ENCODE results near the gene ZNF483.
A peak's percentile ranks its signal among the peaks of the same experiment; 100 is the strongest.
"Not testable (repeated sequence)": the region's sequence is repeated elsewhere in the genome, so short reads cannot be mapped to it uniquely, and the experiment has no call there.

ZNF483 gene

GRCh38 chr9:111525056-111525977 is at the start of gene ZNF483:
Gene ZNF483 (plus strand): TSS chr9:111525179. CDS start chr9:111527396, 2,217 bp downstream.
- H3K27me3 ChIP-seq (ENCODE audit: control insufficient read depth in 5 of 5, insufficient read depth in 4 of 5, low read length in 5 of 5): peaks cover 0 to 5% (median 0%) of the 10 kb centered on the region in 5 donors
- H3K36me3 ChIP-seq (ENCODE audit: control insufficient read depth in 5 of 5, insufficient read depth in 5 of 5, low read length in 5 of 5): no peaks in the 10 kb centered on the region
- no peak within 1 kb of the TSS for H3K27ac ChIP-seq (ENCODE audit: low read depth, low read length)
- H3K4me1 ChIP-seq (ENCODE audit: control insufficient read depth in 5 of 5, insufficient read depth in 5 of 5, low read length in 5 of 5): peaks cover 0 to 18% (median 17%) of the 10 kb centered on the region in 5 donors
- no peaks in the 10 kb centered on the region for H3K9me3 ChIP-seq (ENCODE audit: control insufficient read depth in 5 of 5, low read length in 5 of 5)
- H3K4me3 ChIP-seq (ENCODE audit: low read depth in 1 of 5, low read length in 5 of 5): peak within 1 kb of the TSS; percentile 90 to 99 (median 92)
- H3K9ac ChIP-seq (ENCODE audit: low read length in 5 of 5): peak within 1 kb of the TSS; percentile 38 to 72 (median 69)

GRCh38 chr9:111475195-111475594 is 49.8 kb upstream of the ZNF483 start:
- Histone ChIP-seq H3K27me3 (ENCODE audit: control insufficient read depth in 5 of 5, insufficient read depth in 4 of 5, low read length in 5 of 5) (no peaks in the 10 kb centered on the region), H3K36me3 (ENCODE audit: control insufficient read depth in 5 of 5, insufficient read depth in 5 of 5, low read length in 5 of 5) (no peaks in the 10 kb centered on the region), H3K27ac (ENCODE audit: low read depth, low read length) (no peak overlapping the region), H3K9ac (ENCODE audit: low read length in 5 of 5) (no peak overlapping the region), H3K4me3 (ENCODE audit: low read depth in 1 of 5, low read length in 5 of 5) (no peak overlapping the region), H3K9me3 (ENCODE audit: control insufficient read depth in 5 of 5, low read length in 5 of 5) (no peaks in the 10 kb centered on the region), H3K4me1 (ENCODE audit: control insufficient read depth in 5 of 5, insufficient read depth in 5 of 5, low read length in 5 of 5) (peaks cover 3 to 51% (median 23%) of the 10 kb centered on the region in 5 donors)

- H3K4me1 ChIP-seq (ENCODE audit: control insufficient read depth in 5 of 5, insufficient read depth in 5 of 5, low read length in 5 of 5): peaks cover 0 to 45% (median 27%) of the 10 kb centered on the region in 5 donors
- no peak overlapping the region for H3K4me3 ChIP-seq (ENCODE audit: low read depth in 1 of 5, low read length in 5 of 5)
These were observed 47.3 kb upstream of the ZNF483 start for GRCh38 chr9:111477677-111478076.

GRCh38 chr9:111481885-111482636 is 42.9 kb upstream of the ZNF483 start:
- H3K27me3 ChIP-seq (ENCODE audit: control insufficient read depth in 5 of 5, insufficient read depth in 4 of 5, low read length in 5 of 5): no peaks in the 10 kb centered on the region
- H3K27ac ChIP-seq (ENCODE audit: low read depth, low read length): peak overlapping the region; percentile 98
- no peaks in the 10 kb centered on the region for H3K9me3 ChIP-seq (ENCODE audit: control insufficient read depth in 5 of 5, low read length in 5 of 5)
- peak overlapping the region; percentile 79 to 97 (median 93) for H3K4me3 ChIP-seq (ENCODE audit: low read depth in 1 of 5, low read length in 5 of 5)
- peak overlapping the region; percentile 48 to 99 (median 96) for H3K9ac ChIP-seq (ENCODE audit: low read length in 5 of 5)
- no peaks in the 10 kb centered on the region for H3K36me3 ChIP-seq (ENCODE audit: control insufficient read depth in 5 of 5, insufficient read depth in 5 of 5, low read length in 5 of 5)
- H3K4me1 ChIP-seq (ENCODE audit: control insufficient read depth in 5 of 5, insufficient read depth in 5 of 5, low read length in 5 of 5): peaks cover 0 to 28% (median 19%) of the 10 kb centered on the region in 5 donors

More at GRCh38 chr9:111477677-111478076, 47.3 kb upstream of the ZNF483 start:
- H3K9me3 ChIP-seq (ENCODE audit: control insufficient read depth in 5 of 5, low read length in 5 of 5): no peaks in the 10 kb centered on the region
- H3K36me3 ChIP-seq (ENCODE audit: control insufficient read depth in 5 of 5, insufficient read depth in 5 of 5, low read length in 5 of 5): no peaks in the 10 kb centered on the region
- H3K27me3 ChIP-seq (ENCODE audit: control insufficient read depth in 5 of 5, insufficient read depth in 4 of 5, low read length in 5 of 5): no peaks in the 10 kb centered on the region
- H3K27ac ChIP-seq (ENCODE audit: low read depth, low read length): no peak overlapping the region
- H3K9ac ChIP-seq (ENCODE audit: low read length in 5 of 5): no peak overlapping the region

- Histone ChIP-seq H3K36me3 (ENCODE audit: control insufficient read depth in 5 of 5, insufficient read depth in 5 of 5, low read length in 5 of 5) (no peaks in the 10 kb centered on the region), H3K27ac (ENCODE audit: low read depth, low read length) (peak overlapping the region; percentile 98), H3K9ac (ENCODE audit: low read length in 5 of 5) (peak overlapping the region; percentile 56 to 99 (median 96)), H3K9me3 (ENCODE audit: control insufficient read depth in 5 of 5, low read length in 5 of 5) (no peaks in the 10 kb centered on the region), H3K4me1 (ENCODE audit: control insufficient read depth in 5 of 5, insufficient read depth in 5 of 5, low read length in 5 of 5) (peaks cover 0 to 22% (median 17%) of the 10 kb centered on the region in 5 donors), H3K4me3 (ENCODE audit: low read depth in 1 of 5, low read length in 5 of 5) (peak overlapping the region; percentile 79 to 97 (median 93)), H3K27me3 (ENCODE audit: control insufficient read depth in 5 of 5, insufficient read depth in 4 of 5, low read length in 5 of 5) (no peaks in the 10 kb centered on the region)
These were observed 42.1 kb upstream of the ZNF483 start for GRCh38 chr9:111482694-111483438.

- H3K4me3 ChIP-seq (ENCODE audit: low read depth in 1 of 5, low read length in 5 of 5): peak overlapping the region in 4 of 5 donors; percentile 91 to 97 (median 94)
- peak overlapping the region in 2 of 5 donors; percentile 86 to 99 for H3K9ac ChIP-seq (ENCODE audit: low read length in 5 of 5)
- no peaks in the 10 kb centered on the region for H3K27me3 ChIP-seq (ENCODE audit: control insufficient read depth in 5 of 5, insufficient read depth in 4 of 5, low read length in 5 of 5)
- peak overlapping the region; percentile 97 for H3K27ac ChIP-seq (ENCODE audit: low read depth, low read length)
- no peaks in the 10 kb centered on the region for H3K9me3 ChIP-seq (ENCODE audit: control insufficient read depth in 5 of 5, low read length in 5 of 5)
- H3K36me3 ChIP-seq (ENCODE audit: control insufficient read depth in 5 of 5, insufficient read depth in 5 of 5, low read length in 5 of 5): no peaks in the 10 kb centered on the region
- peaks cover 0 to 22% (median 17%) of the 10 kb centered on the region in 5 donors for H3K4me1 ChIP-seq (ENCODE audit: control insufficient read depth in 5 of 5, insufficient read depth in 5 of 5, low read length in 5 of 5)
These were observed 41.5 kb upstream of the ZNF483 start for GRCh38 chr9:111483439-111483857.

- peak within 1 kb of the TSS; percentile 98 for H3K27ac ChIP-seq (ENCODE audit: low read depth, low read length)
- H3K36me3 ChIP-seq (ENCODE audit: control insufficient read depth in 5 of 5, insufficient read depth in 5 of 5, low read length in 5 of 5): no peaks in the 10 kb centered on the region
- H3K4me3 ChIP-seq (ENCODE audit: low read depth in 1 of 5, low read length in 5 of 5): peak within 1 kb of the TSS; percentile 84 to 97 (median 93)
- no peaks in the 10 kb centered on the region for H3K27me3 ChIP-seq (ENCODE audit: control insufficient read depth in 5 of 5, insufficient read depth in 4 of 5, low read length in 5 of 5)
- H3K4me1 ChIP-seq (ENCODE audit: control insufficient read depth in 5 of 5, insufficient read depth in 5 of 5, low read length in 5 of 5): peaks cover 0 to 19% (median 16%) of the 10 kb centered on the region in 5 donors
- no peaks in the 10 kb centered on the region for H3K9me3 ChIP-seq (ENCODE audit: control insufficient read depth in 5 of 5, low read length in 5 of 5)
- H3K9ac ChIP-seq (ENCODE audit: low read length in 5 of 5): peak within 1 kb of the TSS; percentile 63 to 99 (median 89)
These were observed 41.0 kb upstream of the ZNF483 start, which contains the start of gene ECPAS for GRCh38 chr9:111483858-111484571. Gene ECPAS (minus strand): TSS chr9:111484383. CDS start chr9:111472918, 11,465 bp downstream.

- H3K27ac ChIP-seq (ENCODE audit: low read depth, low read length): peak overlapping the region; percentile 97
- peak overlapping the region; percentile 63 to 90 (median 89) for H3K9ac ChIP-seq (ENCODE audit: low read length in 5 of 5)
- H3K4me3 ChIP-seq (ENCODE audit: low read depth in 1 of 5, low read length in 5 of 5): peak overlapping the region; percentile 84 to 97 (median 93)
- H3K36me3 ChIP-seq (ENCODE audit: control insufficient read depth in 5 of 5, insufficient read depth in 5 of 5, low read length in 5 of 5): no peaks in the 10 kb centered on the region
- H3K9me3 ChIP-seq (ENCODE audit: control insufficient read depth in 5 of 5, low read length in 5 of 5): no peaks in the 10 kb centered on the region
- H3K4me1 ChIP-seq (ENCODE audit: control insufficient read depth in 5 of 5, insufficient read depth in 5 of 5, low read length in 5 of 5): peaks cover 0 to 19% (median 16%) of the 10 kb centered on the region in 5 donors
- no peaks in the 10 kb centered on the region for H3K27me3 ChIP-seq (ENCODE audit: control insufficient read depth in 5 of 5, insufficient read depth in 4 of 5, low read length in 5 of 5)
These were observed 40.4 kb upstream of the ZNF483 start for GRCh38 chr9:111484572-111484894.

- not testable (repeated sequence) for H3K4me3 ChIP-seq (ENCODE audit: low read depth in 1 of 5, low read length in 5 of 5); H3K36me3 ChIP-seq (ENCODE audit: control insufficient read depth in 5 of 5, insufficient read depth in 5 of 5, low read length in 5 of 5); H3K4me1 ChIP-seq (ENCODE audit: control insufficient read depth in 5 of 5, insufficient read depth in 5 of 5, low read length in 5 of 5); H3K27me3 ChIP-seq (ENCODE audit: control insufficient read depth in 5 of 5, insufficient read depth in 4 of 5, low read length in 5 of 5); H3K9me3 ChIP-seq (ENCODE audit: control insufficient read depth in 5 of 5, low read length in 5 of 5); H3K9ac ChIP-seq (ENCODE audit: low read length in 5 of 5); H3K27ac ChIP-seq (ENCODE audit: low read depth, low read length)
These were observed 27.8 kb upstream of the ZNF483 start for GRCh38 chr9:111497196-111497595.
